HG03575 (cell line): ENCODE measurements around the gene ENDOV.

Experiments used
- ATAC-seq: cut with Tn5 transposase; IDR thresholded peaks from one replicate; pipeline ENCODE4 v1.9.1; 2021; ENCODE audit not compliant: unreplicated experiment, insufficient number of reproducible peaks, low FRiP score; ENCODE audit errors: extremely low read depth

ENDOV gene

GRCh38 chr17:80474961-80475909, 60.3 kb downstream of the ENDOV start:
- ATAC-seq: no peak

GRCh38 chr17:80475910-80476876, 61.2 kb downstream of the ENDOV start, which contains the start of gene NPTX1:
TSS of gene NPTX1 (minus strand) at chr17:80476607. CDS start at chr17:80476446, 161 bp downstream.
- no peak for ATAC-seq

DNA sequence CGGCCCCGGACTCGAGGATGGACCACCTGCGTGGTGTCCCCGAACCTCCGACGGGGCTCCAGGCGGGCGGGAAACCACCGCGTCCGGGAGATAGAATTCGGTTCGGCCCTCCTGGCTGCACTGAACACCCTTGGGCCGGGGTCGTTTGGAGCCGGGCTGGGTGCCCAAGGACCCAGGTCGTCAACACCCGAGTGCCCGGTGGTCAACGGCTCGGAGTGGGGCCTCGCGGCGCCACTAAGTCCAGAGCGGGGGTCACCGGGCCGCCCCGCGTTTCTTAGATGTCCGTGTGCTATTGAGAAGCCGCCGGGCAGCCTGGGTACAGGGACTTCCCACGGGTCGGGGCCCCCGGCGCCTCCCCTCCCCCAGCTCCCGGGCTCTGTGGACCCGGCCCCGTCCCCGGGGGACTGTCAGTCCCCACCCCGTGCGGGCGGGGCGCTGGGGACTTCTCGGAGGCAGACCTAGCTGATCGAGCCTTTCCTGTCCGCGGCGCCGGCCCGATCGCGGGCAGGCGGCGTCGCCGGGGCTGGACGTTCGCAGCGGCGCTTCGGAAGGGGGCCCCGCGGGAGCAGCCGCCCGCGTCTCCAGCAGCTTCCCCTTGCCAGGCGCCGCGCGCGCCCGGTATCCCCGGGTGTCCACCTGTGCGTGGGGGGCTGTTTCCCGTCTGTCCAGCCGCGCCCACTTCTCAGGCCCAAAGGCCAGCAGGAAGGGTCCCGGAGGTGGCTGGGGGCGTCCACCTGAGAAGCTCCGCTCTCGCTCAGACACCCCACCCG, 62.1 kb downstream of the ENDOV start:
- ATAC-seq: no peak

- ATAC-seq: no peak
Measured at GRCh38 chr17:80477647-80478478, 62.9 kb downstream of the ENDOV start.

- ATAC-seq: no peak
Measured at GRCh38 chr17:80478487-80479245, 63.7 kb downstream of the ENDOV start.

DNA sequence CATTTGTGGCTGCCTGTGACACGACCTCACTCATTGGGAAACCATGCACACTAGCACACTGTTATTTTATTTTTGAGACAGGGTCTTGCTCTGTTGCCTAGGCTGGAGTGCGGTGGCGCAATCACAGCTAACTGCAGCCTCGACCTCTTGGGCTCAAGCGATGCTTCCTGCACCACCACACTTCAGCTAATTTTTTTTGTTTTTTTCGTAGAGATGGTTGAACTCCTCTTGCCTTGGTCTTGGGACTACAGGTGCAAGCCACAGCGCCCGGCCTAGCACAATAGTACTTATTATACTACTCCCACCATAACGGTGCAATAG, 64.2 kb downstream of the ENDOV start:
- no peak for ATAC-seq

GRCh38 chr17:80480248-80480647, 65.3 kb downstream of the ENDOV start:
- no peak for ATAC-seq

DNA sequence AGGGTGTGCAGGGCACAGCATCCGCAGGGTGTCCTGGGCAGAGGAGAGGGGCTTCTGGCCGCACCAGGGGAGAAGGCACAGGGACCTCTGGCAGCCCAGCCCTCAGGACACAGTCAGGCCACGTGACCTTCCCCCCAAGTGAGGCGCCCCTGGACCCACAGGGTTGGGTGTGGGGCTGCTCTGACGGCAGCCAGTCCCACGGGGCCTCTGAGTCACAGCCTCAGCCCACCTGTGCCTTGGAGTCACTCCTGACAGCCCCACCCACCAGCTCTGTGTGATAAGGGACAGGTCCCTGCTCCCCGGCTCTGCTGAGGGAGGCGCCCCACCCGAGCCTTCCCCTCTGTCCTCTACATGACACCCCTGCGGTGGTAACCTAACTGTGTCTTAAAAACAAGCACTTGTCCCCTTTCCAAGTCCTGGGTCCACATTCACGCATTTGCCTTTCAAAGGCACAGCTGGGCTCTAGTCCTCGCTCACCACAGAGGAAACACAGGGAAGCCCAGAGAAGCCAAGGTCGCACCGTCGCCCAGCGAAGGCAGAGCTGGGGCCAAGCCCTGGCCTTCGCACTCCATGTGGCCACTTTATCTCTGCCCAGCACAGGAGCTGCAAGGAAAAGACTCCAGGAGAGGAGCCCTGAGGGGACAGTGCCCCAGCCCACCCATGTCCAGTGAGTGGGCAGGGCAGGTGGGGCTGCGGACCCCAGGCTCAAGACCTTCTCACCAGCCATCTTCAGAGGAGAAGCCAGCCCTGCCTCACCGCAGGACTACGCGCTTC, 66.5 kb downstream of the ENDOV start:
- ATAC-seq: no peak

GRCh38 chr17:80482058-80482318, 67.0 kb downstream of the ENDOV start:
- no peak for ATAC-seq

DNA sequence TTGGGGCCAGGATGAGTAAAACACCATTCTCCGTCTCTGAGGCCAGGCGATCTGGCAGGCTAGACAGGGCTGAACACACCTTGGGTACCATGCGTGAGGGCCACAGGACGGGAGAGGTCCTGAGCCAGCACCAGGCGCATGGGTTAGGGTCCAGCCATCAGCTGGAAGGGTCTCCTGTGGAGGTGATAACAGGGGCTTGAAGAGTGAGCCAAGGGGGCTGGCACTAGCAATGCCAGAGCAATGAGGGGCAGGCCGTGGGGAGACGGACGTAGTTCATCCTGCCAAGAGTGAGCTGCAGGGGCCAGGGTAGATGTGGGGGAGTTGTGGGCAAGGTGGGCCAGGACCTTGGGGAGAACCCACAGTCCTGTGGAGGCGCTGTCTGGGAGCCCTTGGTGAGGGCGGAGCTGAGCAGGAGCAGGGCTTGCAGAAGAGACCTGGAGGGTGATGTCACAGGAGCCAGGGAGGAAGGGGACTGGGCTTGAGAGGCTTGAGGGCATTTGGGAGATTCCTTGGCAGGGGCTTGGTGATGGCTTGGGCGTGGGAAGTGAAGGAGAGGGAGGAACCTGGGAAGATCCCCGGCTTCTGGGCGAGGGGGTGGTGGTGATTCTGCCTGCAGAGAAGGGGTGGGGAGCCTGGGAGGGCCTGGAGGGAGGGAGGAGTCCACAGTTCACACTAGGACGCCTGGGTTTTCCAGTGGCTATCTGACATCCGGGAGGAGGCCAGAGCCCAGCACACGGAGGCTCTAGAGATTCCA, 67.8 kb downstream of the ENDOV start:
- ATAC-seq: no peak

- no peak for ATAC-seq
Measured at GRCh38 chr17:80485846-80486245, 70.9 kb downstream of the ENDOV start.

- no peak for ATAC-seq
Measured at GRCh38 chr17:80486692-80487091, 71.7 kb downstream of the ENDOV start.

- no peak for ATAC-seq
Measured at GRCh38 chr17:80487511-80487910, 72.5 kb downstream of the ENDOV start.
